A549 (cell line): ENCODE data around the gene TBATA. TPM values are rescaled to one million over a fixed set of nuclear protein-coding genes. Genes with fewer than 3 reads are reported as not detected.

ENCODE experiments used
- ATAC-seq, 2 experiments: fragments of 200-7000 bp in 1 of 2; fragments of >200 bp in 1 of 2; cut with Nextera tagmentation in 1 of 2; cut with Tn5 transposase in 1 of 2; 3 replicates each; pipeline versions ENCODE4 v1.8.0 to v1.9.1; 2018 to 2020; ENCODE audit warnings: mild to moderate bottlenecking in 1 of 2, moderate library complexity in 1 of 2
- CTCF ChIA-PET: fragments of 300-600 bp; sonication (Branson Sonifier 250); formaldehyde crosslinking; extraction: SDS; loops from one replicate; lab custom pipeline; 2021; ENCODE audit warnings: antibody characterized with exemption, inconsistent platforms; lab: Yijun Ruan, JAX
- POLR2A ChIA-PET: fragments of 350-600 bp; formaldehyde crosslinking; extraction: SDS; loops from one replicate; lab custom pipeline; 2021; ENCODE audit warnings: antibody characterized with exemption, inconsistent platforms; lab: Yijun Ruan, JAX
- DNase-seq, 2 experiments: peaks; one replicate each; pipeline versions ENCODE4 v3.0.0 to v3.0.0-alpha.2; 2011 to 2016; ENCODE audit warnings: low read depth in 1 of 2, low spot score in 1 of 2
- FAIRE-seq: peaks from 2 replicates; lab custom pipeline; 2011; peaks lifted over from hg19 to GRCh38; lab: Jason Lieb, UNC
- H3K27ac ChIP-seq, 2 experiments: fragments of >200 bp; sonication (Bioruptor Twin); formaldehyde crosslinking; 3 replicates each; pipeline ENCODE4 v1.5.1; 2016 to 2017
- H3K4me1 ChIP-seq: fragments of >200 bp; sonication (Bioruptor Twin); formaldehyde crosslinking; 3 replicates; pipeline ENCODE4 v1.6.1; 2016
- H3K4me2 ChIP-seq: fragments of >200 bp; sonication (Bioruptor Twin); formaldehyde crosslinking; 3 replicates; pipeline ENCODE4 v1.6.1; 2016
- H3K4me3 ChIP-seq: fragments of >200 bp; sonication (Bioruptor Twin); formaldehyde crosslinking; 3 replicates; pipeline ENCODE4 v1.5.1; 2016
- H3K9me3 ChIP-seq: fragments of >200 bp; sonication (Bioruptor Twin); formaldehyde crosslinking; 3 replicates; pipeline ENCODE4 v1.6.1; 2016
- ATOH8 ChIP-seq: fragments of 250-450 bp; sonication (Bioruptor Pico); IDR thresholded peaks from 2 replicates; pipeline ENCODE4 v1.5.0; 2020; ENCODE audit warnings: low read depth, mild to moderate bottlenecking, moderate library complexity
- BCL3 ChIP-seq: fragments of >200 bp; sonication (Bioruptor Twin); formaldehyde crosslinking; IDR thresholded peaks from 3 replicates; pipeline ENCODE4 v1.6.1; 2016
- BHLHE40 ChIP-seq: IDR thresholded peaks from 2 replicates; pipeline ENCODE4 v1.6.1; 2012; ENCODE audit warnings: low read depth, low read length, inconsistent platforms
- CBX2 ChIP-seq: fragments of 200-600 bp; sonication (generic); IDR thresholded peaks from 2 replicates; pipeline ENCODE4 v1.6.1; 2016; ENCODE audit warnings: low read depth, mild to moderate bottlenecking, borderline replicate concordance
- CBX8 ChIP-seq: fragments of 200-600 bp; sonication (generic); IDR thresholded peaks from 2 replicates; pipeline ENCODE4 v1.6.1; 2016
- EHMT2 ChIP-seq: fragments of 200-600 bp; sonication (generic); IDR thresholded peaks from 2 replicates; pipeline ENCODE4 v1.6.1; 2016; ENCODE audit warnings: antibody characterized with exemption, low read depth, mild to moderate bottlenecking, moderate library complexity
- ELK1 ChIP-seq: fragments of 150-350 bp; IDR thresholded peaks from 2 replicates; pipeline ENCODE4 v1.6.1; 2014; ENCODE audit warnings: low read depth, mild to moderate bottlenecking, low read length
- EP300 ChIP-seq, 2 experiments: fragments of >200 bp; sonication (Bioruptor Twin); formaldehyde crosslinking; IDR thresholded peaks; 2 replicates in 1 of 2; 3 replicates in 1 of 2; pipeline ENCODE4 v1.6.1; 2016 to 2017
- FOSB ChIP-seq: fragments of 250-450 bp; sonication (Bioruptor Pico); IDR thresholded peaks from 2 replicates; pipeline ENCODE4 v1.5.0; 2020; ENCODE audit warnings: mild to moderate bottlenecking, moderate library complexity
- FOXS1 ChIP-seq: fragments of 250-450 bp; sonication (Bioruptor Pico); IDR thresholded peaks from 2 replicates; pipeline ENCODE4 v1.5.0; 2020; ENCODE audit warnings: mild to moderate bottlenecking, moderate library complexity
- HEYL ChIP-seq: fragments of 250-450 bp; sonication (Bioruptor Pico); IDR thresholded peaks from 2 replicates; pipeline ENCODE4 v1.8.0; 2021; ENCODE audit warnings: mild to moderate bottlenecking, moderate library complexity
- HMGXB4 ChIP-seq: fragments of 250-450 bp; sonication (Bioruptor Pico); IDR thresholded peaks from 2 replicates; pipeline ENCODE4 v1.5.0; 2021; ENCODE audit warnings: mild to moderate bottlenecking, moderate library complexity, borderline replicate concordance
- JUNB ChIP-seq: fragments of >200 bp; sonication (Bioruptor Twin); formaldehyde crosslinking; IDR thresholded peaks from 2 replicates; pipeline ENCODE4 v1.6.1; 2016
- KDM1A ChIP-seq: fragments of 200-600 bp; sonication (generic); IDR thresholded peaks from 2 replicates; pipeline ENCODE4 v1.6.1; 2016; ENCODE audit warnings: low read depth, mild to moderate bottlenecking
- MAX ChIP-seq: IDR thresholded peaks from 2 replicates; pipeline ENCODE4 v1.6.1; 2012
- NPAS2 ChIP-seq: fragments of 250-450 bp; sonication (Bioruptor Pico); IDR thresholded peaks from 2 replicates; pipeline ENCODE4 v1.8.0; 2022; ENCODE audit warnings: mild to moderate bottlenecking, moderate library complexity, borderline replicate concordance
- NR3C1 ChIP-seq: fragments of >200 bp; sonication (Bioruptor Twin); formaldehyde crosslinking; IDR thresholded peaks from 3 replicates; pipeline ENCODE4 v1.6.1; 2017
- POLR2AphosphoS2 ChIP-seq: conservative IDR thresholded peaks from 2 replicates; pipeline ENCODE4 v1.6.1; 2012; ENCODE audit warnings: low read length, improper control_type of control experiment, inconsistent platforms
- RARB ChIP-seq: fragments of 250-450 bp; sonication (Bioruptor Pico); IDR thresholded peaks from 2 replicates; pipeline ENCODE4 v1.8.0; 2021; ENCODE audit warnings: mild to moderate bottlenecking, moderate library complexity
- RCOR1 ChIP-seq: fragments of 150-350 bp; IDR thresholded peaks from 2 replicates; pipeline ENCODE4 v1.6.1; 2014; ENCODE audit warnings: antibody characterized with exemption, low read length, low read depth
- RFX5 ChIP-seq: fragments of 450-650 bp; IDR thresholded peaks from 2 replicates; pipeline ENCODE4 v1.7.1; 2014; ENCODE audit warnings: antibody characterized with exemption, mild to moderate bottlenecking, moderate library complexity
- RNF2 ChIP-seq: fragments of 200-600 bp; sonication (generic); IDR thresholded peaks from 2 replicates; pipeline ENCODE4 v1.6.1; 2016; ENCODE audit warnings: low read depth, mild to moderate bottlenecking, antibody characterized with exemption, moderate library complexity, borderline replicate concordance
- ZFP36 ChIP-seq: fragments of 450-650 bp; IDR thresholded peaks from 2 replicates; pipeline ENCODE4 v1.6.1; 2014; ENCODE audit warnings: borderline replicate concordance; ENCODE audit not compliant: partially characterized antibody
- ZNF302 ChIP-seq: fragments of 250-450 bp; sonication (Bioruptor Pico); IDR thresholded peaks from 2 replicates; pipeline ENCODE4 v1.9.0; 2021; ENCODE audit warnings: inconsistent platforms, mild to moderate bottlenecking, moderate library complexity
- ZSCAN20 ChIP-seq: fragments of 250-450 bp; sonication (Bioruptor Pico); IDR thresholded peaks from 2 replicates; pipeline ENCODE4 v1.8.0; 2022; ENCODE audit warnings: mild to moderate bottlenecking, moderate library complexity
- WGBS: methylation state at CpG from one replicate; pipeline ENCODE4 v1.1.6; 2017; ENCODE audit errors: missing lambda C conversion rate; 5-methylcytosine and 5-hydroxymethylcytosine counted together
- polyA plus RNA-seq, 4 experiments: library from polyadenylated mRNA; depleted of rRNA in 3 of 4; stranded (reverse); fragments of >200 nt; fragmentation: RNase III in 1 of 4; extraction: RNeasy Plus Mini Kit Qiagen cat#74134 plus additional on column Dnase treatment in 1 of 4; gene quantifications; 2 replicates in 3 of 4; 3 replicates in 1 of 4; pipeline ENCODE4 v1.2.3, GENCODE V29; 2011 to 2017

Gene TBATA
- polyA plus RNA-seq, 2 of the 4 experiments (the other 2 are of a cell fraction), result not detected

- TF ChIP-seq CBX8 (no peak), ATOH8 (CRISPR knock-in tag) (no peak), POLR2AphosphoS2 (no peak), BCL3 (no peak), BHLHE40 (no peak)
Observed at GRCh38 chr10:70757856-70758255, 27.3 kb downstream of the TBATA start (continued).

GRCh38 chr10:70756700-70757360, 28.3 kb downstream of the TBATA start:
- FAIRE-seq, result no peak
- Histone ChIP-seq H3K27ac (no peak overlapping the region), H3K4me1 (0 out of 3 replicates have a peak, but pooled peaks cover 5% of the 10 kb centered on the region), H3K4me3 (no peak overlapping the region), H3K9me3 (no peaks in the 10 kb centered on the region), H3K4me2 (no peak overlapping the region)
- TF ChIP-seq RNF2 (no peak), ZNF302 (CRISPR knock-in tag) (no peak), ZFP36 (no peak), HEYL (CRISPR knock-in tag) (no peak), ZSCAN20 (CRISPR knock-in tag) (no peak), ELK1 (no peak), EP300 (IDR thresholded peaks at IDR 0.05) (no peak), RCOR1 (no peak), NR3C1 (no peak), JUNB (no peak), POLR2AphosphoS2 (no peak), NPAS2 (no peak), EHMT2 (no peak), KDM1A (no peak), MAX (no peak), CBX8 (no peak)
- no peak for DNase-seq
- CTCF ChIA-PET, result interaction anchor here (0.8 to 12.8 kb wide), 8 partner anchors 8 to 246 kb away, joined by 3 to 129 read pairs (median 10); no protein-coding TSS in a partner anchor
- no peak for ATAC-seq
- 27% methylated on average over 8 of the region's 8 CpGs for WGBS
- POLR2A ChIA-PET, result no interaction called here

GRCh38 chr10:70753841-70754621, 31.1 kb downstream of the TBATA start:
- ChIA-PET CTCF (interaction anchor here (0.8 to 12.8 kb wide), 7 partner anchors 16 to 203 kb away, joined by 3 to 129 read pairs (median 3); partner anchors contain the start of gene SGPL1), POLR2A (no interaction called here)
- H3K9me3 ChIP-seq, result no peaks in the 10 kb centered on the region
- H3K4me2 ChIP-seq, result no peak overlapping the region
- no peak for DNase-seq
- ATAC-seq, result no peak
- no peaks in the 10 kb centered on the region for H3K4me1 ChIP-seq
- FAIRE-seq, result no peak
- H3K4me3 ChIP-seq, result no peak overlapping the region
- no peak overlapping the region for H3K27ac ChIP-seq
- TF ChIP-seq RFX5 (no peak), HMGXB4 (CRISPR knock-in tag) (no peak), CBX2 (no peak), POLR2AphosphoS2 (no peak), RARB (CRISPR knock-in tag) (no peak), ZNF302 (CRISPR knock-in tag) (no peak), ELK1 (no peak), FOXS1 (CRISPR knock-in tag) (no peak), FOSB (CRISPR knock-in tag) (no peak)
- 68% methylated on average over 14 of the region's 15 CpGs for WGBS
